GM19238 (cell line): Measurements from ENCODE around the gene ORC1.

Source experiments
- DNase-seq: peaks from one replicate; pipeline ENCODE4 v3.0.0; 2011; ENCODE audit warnings: low spot score; ENCODE audit not compliant: insufficient read length

ORC1 gene

GRCh38 chr1:52345252-52345651, 59.0 kb downstream of the ORC1 start:
- no peak for DNase-seq

- no peak for DNase-seq
Observed at GRCh38 chr1:52343979-52344378, 60.2 kb downstream of the ORC1 start.

- no peak for DNase-seq
Observed at GRCh38 chr1:52341655-52342260, 62.5 kb downstream of the ORC1 start.

GRCh38 chr1:52337439-52337838, 66.8 kb downstream of the ORC1 start:
- DNase-seq = no peak

GRCh38 chr1:52334906-52335528, 69.2 kb downstream of the ORC1 start:
- no peak for DNase-seq

GRCh38 chr1:52332411-52332810, 71.8 kb downstream of the ORC1 start:
- no peak for DNase-seq

GRCh38 chr1:52328615-52329014, 75.6 kb downstream of the ORC1 start:
- DNase-seq = no peak

- no peak for DNase-seq
Observed at GRCh38 chr1:52325786-52326185, 78.4 kb downstream of the ORC1 start.

GRCh38 chr1:52323731-52324130, 80.5 kb downstream of the ORC1 start:
- DNase-seq = no peak
